GM19240 (cell line): Measurements from ENCODE around the gene RMND5B.
"Not testable (repeated sequence)": the region's sequence is repeated elsewhere in the genome, so short reads cannot be mapped to it uniquely, and the experiment has no call there.

ENCODE experiments used
- DNase-seq: peaks from one replicate; pipeline ENCODE4 v3.0.0; 2011; ENCODE audit warnings: low spot score; ENCODE audit not compliant: insufficient read length

The RMND5B gene

DNA sequence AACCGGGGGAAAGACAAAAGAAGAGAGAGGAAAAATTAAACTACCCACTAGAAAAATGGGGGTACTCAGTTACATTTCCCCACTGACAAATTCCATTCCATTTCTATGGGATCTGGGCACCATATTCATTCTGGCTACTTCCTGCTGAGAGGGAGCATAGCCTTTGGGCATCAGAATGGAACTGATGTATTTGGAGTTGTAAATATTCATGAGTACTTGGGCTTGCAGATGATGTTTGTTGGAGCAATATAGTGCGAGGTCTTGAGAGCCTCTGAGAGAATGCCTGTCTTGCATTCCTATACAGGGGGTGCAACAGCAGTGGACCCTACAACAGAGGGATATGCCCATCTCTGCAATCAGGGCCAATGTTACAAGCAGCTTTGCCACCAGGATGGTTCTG is 39.6 kb downstream of the RMND5B start:
- no peak for DNase-seq

DNA sequence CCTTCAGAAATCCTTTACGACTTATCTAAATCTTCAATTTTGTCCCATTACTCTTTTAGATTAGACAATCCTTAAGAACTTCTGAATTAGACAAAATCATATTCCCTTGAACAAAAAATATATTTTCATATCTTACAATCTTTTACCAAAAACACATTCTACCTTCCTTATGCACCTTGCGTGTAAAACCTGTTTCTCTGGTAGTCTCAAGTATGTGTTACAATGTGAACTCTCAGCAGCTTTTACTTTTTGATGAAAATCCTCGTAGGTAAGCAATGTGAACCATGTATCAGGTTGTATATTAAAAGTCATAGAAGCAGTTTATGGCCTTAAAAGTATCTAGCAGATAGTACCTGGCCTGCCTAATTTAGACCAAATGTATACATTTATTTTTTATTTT is 43.6 kb downstream of the RMND5B start:
- no peak for DNase-seq

DNA sequence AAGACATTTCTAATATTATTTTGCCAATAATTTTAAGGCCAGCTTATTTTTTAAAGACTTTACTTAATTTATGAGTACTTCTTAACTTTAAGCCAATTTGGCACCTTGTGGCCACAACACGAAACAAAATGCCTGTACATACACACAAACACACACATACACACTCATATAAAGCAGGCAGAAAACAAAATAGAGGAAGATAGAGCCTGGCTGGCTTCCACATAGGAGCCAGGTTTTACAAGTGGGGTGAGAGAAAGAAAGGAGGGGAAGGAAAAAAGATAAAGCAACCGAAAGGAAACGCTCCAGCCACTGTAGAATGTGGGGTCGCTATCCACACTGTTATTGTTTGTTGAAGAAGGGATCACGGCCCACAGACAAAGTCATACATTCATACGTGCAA is 46.0 kb downstream of the RMND5B start:
- no peak for DNase-seq

DNA sequence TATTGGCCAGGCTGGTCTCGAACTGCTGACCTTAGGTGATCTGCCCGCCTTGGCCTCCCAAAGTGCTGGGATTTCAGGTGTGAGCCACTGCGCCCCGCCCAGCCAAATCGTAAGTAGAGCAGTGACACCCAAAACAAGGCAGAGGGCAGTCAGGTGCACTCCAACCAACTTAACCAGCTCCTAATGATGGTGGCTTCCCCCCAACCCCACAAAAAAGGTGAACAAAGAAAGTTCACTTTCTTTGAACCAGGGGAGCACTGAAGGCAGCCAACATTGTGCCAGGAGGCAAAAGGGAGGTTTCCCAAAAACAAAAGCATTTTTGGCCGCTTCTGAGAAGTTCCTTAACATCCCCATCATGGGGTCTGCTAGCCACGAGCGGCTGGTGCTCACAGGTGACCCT is 46.8 kb downstream of the RMND5B start:
- no peak for DNase-seq

DNA sequence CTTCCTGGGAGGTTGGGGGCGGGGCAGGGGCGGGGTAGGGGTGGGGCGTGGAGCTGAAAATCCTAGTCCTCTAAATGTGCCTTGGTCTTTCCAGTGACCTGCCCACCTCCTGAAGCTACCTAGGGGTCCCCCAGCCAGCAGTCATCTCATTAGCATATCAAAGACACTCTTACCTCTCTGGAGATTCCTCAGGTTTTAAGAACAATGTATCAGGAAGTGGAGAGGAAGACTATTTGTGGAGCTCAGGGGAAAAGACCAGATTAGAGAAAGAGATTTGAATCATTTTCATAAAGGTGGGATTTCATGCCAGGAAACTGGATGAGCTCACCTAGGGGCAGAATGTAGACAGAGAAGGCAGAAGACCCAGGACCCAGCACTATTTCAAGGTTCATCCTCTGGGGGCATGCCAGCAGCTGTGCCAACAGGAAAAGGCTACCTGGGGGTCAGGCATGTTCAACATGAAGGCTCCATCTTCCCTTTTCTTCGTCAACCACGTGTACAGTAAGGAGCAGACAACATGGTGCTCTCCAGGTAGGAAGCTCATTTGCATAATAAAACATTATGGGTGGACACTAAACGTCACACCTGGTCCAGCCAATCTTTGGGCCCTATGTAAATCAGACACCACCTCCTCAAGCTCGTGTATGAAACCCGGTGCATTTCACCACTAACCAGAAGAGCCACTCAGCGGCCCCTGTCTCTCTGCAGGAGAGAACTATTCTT is 49.5 kb downstream of the RMND5B start:
- no peak for DNase-seq

DNA sequence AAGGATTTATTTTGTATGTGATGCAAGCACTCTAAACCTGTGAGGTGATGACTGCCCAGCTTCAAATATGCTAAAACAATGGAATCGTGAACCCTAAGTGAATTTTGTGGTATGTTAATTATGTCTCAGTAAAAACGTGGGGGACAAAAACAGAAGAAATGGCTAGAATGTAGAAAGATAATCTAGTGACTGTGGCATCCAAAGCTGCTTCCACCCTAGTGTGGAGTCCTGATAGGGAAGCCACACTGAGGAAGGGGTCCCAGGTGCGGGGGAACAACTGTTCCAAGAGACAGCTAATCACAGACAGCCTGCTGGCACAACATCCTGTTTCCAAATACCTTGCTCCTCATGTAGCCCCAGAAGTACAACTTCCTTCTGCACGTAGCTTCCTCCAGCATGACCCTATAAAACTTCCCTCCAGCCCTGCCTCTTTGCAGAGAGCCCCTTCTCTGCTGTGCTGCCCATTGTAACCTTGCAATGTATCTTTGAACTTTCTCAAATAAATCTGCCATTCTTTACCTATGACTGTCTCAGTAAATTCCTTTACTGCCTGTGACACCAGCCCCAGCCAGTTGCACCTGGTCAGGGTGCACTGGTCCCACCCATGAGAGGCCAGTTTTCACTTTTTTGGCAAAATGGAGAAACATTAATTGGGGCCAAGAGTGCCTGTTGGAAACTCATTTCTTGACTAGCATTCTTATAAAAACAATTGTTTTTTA is 51.5 kb downstream of the RMND5B start:
- DNase-seq = no peak

DNA sequence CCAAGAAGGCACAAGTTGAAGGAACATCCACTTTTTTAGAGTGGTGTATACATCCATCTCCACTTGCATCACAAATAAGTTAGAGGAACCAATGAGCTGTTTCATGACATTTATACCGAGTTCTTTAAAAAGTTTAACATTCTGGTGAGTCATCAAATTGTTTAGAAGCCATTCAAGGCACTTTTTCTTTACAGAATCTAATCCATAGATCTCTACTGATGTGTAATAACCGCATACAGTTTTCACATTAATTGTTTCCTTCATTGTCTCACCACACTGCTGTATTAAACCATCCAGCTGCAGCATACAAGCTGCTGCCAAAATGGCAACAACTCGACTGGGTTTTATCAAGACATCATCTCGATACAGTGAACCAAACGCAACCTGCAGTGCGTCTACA is 55.6 kb downstream of the RMND5B start:
- no peak for DNase-seq

DNA sequence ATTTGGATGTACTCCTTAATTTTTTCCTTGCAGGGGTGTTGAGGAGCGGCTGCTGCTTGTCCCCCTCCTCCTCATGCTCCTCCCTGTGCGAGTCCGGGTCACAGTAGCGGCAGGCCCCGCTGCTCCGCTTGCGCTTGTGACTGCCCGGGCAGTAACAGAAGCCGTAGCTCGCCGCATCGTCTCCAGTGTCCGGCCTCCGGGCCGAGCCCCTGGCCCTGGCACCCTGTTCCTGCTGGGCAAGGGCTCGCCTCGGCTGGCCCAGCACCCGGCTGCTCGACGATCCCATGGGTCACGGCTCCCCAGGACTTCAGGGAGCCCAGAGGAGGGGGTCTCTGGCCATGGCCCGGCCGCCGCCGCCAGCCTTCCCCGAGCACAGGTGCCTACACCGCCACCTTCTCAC is 56.2 kb downstream of the RMND5B start, which contains the start of gene GMCL2:
TSS of gene GMCL2 (minus strand) at position 358 of the 400 bp plus-strand sequence. CDS start at position 286, 72 bp downstream.
- no peak for DNase-seq

DNA sequence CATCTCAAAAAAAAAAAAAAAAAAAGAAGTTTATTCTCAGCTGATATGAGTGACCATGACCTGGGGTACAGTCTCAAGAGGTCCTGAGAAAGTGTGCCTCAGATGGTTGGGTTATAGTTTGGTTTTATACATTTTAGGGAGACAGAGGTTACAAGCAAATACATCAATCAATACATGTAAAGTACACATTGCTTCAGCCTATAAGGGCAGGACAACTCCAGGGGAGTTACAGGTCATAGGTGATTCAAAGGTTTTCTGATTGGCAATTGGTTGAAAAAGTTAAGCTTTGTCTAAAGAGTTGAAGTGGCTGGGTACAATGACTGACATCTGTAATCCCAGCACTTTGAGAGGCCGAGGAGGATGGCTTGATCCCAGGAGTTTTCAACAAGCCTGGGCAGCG is 58.6 kb downstream of the RMND5B start:
- DNase-seq = no peak

DNA sequence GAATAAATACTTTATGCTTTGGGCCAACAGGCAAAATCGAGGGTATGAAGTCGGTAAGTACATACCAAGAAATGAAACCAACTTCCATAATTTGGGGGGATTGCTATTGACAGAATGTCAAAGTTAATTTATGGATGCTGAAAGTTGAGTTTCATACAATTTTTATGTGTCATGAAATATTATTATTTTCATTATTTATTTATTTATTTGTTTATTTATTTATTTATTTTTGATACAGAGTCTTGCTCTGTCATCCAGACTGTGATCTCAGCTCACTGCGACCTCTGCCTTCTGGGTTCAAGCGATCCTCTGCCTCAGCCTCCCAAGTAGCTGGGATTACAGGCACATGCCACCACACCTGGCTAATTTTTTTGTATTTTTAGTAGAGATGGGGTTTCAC is 60.8 kb downstream of the RMND5B start:
- DNase-seq = no peak

DNA sequence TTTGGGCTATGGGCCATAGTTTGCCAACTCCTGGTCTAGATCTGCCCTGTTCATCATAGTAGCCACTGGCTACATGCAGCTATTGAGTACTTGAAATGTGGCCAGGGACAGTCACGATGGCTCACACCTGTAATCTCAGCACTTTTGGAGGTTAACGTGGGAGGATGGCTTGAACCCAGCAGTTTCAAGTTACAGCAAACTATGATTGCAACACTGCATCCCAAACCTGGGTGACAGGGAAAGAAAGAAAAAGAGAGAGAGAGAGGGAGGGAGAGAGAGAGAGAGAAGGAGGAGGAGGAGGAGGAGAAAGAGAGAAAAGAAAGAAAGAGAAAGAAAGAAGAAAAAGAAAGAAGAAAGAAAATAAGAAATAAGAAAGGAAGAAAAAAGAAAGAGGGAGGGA is 61.4 kb downstream of the RMND5B start:
- no peak for DNase-seq

DNA sequence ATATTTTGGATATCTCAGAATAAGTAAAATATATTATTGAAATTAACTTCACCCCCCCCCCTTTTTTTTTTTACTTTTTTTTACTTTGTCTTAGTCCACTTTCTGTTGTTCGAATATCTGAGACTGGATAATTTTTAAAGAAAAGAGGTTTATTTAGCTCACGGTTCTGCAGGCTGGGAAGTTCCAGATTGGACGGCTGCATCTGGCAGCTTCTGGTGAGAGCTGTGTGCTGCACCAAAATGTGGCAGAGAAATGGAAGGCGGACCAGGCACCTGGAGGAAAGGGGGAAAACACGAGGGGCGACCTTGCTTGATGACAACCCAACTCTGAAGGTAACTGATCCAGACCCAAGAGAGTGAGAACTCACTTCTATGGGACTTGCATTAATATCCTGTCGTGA is 62.0 kb downstream of the RMND5B start:
- no peak for DNase-seq

DNA sequence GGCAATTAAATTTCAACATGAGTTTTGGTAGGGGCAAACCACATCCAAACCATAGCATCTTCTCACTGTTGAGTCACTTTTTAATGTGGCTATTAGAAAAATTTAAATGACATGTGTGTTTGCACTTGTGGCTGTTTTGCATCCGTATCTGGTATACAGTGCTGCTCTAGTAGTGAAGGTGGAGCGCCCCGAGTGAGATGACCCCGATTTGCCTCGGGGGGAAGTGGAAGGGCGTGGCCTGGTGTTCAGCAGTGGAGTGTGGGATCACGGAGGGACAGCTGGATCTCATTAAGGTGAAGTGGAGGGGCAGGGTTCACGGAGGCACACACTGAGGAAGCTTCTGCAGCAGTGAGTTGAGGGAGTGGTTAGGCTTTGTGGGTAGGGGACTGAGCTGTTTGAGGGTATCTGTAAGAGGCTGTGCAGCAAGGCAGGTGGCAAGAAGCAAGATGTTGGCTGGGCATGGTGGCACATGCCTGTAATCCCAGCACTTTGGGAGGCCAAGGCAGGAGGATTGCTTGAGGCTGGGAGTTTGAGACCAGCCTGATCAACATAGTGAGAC is 62.5 kb downstream of the RMND5B start:
- no peak for DNase-seq

DNA sequence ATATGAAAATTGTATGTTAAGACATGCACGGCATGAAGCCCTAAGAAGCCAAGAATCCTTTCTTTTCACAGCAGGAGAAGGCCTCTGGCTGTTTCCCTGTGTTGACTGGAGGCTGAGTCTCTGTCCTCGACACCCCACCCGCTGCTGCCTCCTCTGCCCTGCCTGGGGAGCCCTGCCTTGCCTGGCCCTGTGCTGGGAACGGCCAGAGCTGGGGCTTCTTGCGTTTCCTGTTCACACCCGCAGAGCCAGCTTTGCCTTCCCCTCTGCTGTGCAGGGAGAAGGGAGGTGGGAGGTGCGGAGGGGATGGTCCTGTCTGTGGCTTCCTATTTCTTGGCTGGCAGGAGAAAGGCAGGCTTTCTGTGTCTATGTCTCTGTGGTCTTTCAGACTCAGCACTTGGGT is 63.2 kb downstream of the RMND5B start:
- no peak for DNase-seq

DNA sequence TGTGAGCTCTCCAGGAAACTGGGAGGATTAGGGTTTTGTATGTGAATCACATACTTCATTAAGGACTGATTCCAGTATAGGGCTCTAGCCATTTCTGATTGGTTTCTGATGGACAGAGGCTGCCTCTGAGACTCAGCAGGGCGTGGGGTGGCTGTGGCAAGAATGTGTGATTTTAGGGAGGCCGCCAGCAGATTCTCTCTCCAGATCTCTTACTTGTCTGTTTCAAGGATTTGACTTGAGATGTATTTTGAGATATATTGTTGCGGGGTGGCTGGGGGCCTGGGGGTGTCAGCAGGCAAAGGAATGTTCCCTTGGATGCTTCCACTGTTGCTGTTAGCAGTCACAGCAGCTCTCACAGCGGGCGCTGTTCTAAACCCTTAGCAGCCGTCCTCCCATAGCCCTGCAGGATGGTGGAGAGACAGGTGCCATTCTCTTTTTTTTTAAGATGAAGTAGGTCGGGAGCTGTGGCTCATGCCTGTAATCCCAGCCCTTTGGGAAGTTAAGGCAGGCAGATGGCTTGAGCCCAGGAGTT is 65.5 kb downstream of the RMND5B start:
- DNase-seq = no peak

DNA sequence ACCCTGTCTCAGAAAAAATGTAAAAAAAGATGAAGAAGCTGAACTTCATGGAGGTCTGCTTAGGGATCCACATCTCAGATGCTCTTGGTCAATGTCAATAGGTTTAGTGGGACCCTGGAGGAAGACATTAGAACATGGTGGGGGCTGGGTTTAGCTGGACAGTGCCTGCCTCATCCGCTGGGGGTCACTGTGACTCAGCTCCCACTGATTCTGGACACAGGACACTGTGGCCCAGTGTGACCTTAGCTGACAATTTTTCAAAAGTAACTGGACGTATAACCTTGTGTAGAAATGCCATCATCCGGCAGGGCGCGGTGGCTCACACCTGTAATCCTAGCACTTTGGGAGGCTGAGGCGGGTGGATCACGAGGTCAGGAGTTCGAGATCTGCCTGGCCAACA is 66.2 kb downstream of the RMND5B start:
- no peak for DNase-seq

DNA sequence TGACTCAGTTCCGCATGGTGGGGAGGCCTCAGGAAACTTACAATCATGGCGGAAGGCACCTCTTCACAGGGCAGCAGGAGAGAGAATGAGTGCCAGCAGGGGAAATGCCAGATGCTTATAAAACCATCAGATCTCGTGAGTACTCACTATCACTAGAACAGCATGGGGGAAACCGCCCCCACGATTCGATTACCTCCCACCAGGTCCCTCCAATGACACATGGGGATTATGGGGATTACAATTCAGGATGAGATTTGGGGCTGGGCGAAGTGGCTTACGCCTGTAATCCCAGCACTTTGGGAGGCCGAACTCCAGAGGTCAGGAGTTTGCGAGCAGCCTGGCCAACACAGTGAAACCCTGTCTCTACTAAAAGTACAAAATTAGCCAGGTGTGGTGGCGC is 67.3 kb downstream of the RMND5B start:
- not testable (repeated sequence) for DNase-seq

DNA sequence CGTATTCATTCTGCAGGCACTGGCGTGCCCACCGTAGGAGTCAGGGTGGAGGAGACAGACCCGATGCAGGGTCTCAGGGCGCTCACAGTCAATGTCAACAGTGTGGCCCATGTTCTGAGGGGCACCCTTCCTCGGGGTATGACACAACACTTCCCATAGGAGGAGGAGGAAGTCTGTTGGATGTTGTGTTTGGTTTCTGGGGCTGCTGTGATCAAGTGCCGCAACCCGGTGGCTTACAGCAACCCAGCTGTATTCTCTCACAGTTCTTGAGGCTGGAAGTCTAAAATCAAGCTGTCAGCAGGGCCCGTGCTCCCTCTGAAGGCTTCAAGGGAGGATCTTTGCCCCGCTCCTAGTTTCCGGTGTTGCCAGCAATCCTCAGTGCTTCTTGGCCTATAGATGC is 67.9 kb downstream of the RMND5B start:
- DNase-seq = no peak

DNA sequence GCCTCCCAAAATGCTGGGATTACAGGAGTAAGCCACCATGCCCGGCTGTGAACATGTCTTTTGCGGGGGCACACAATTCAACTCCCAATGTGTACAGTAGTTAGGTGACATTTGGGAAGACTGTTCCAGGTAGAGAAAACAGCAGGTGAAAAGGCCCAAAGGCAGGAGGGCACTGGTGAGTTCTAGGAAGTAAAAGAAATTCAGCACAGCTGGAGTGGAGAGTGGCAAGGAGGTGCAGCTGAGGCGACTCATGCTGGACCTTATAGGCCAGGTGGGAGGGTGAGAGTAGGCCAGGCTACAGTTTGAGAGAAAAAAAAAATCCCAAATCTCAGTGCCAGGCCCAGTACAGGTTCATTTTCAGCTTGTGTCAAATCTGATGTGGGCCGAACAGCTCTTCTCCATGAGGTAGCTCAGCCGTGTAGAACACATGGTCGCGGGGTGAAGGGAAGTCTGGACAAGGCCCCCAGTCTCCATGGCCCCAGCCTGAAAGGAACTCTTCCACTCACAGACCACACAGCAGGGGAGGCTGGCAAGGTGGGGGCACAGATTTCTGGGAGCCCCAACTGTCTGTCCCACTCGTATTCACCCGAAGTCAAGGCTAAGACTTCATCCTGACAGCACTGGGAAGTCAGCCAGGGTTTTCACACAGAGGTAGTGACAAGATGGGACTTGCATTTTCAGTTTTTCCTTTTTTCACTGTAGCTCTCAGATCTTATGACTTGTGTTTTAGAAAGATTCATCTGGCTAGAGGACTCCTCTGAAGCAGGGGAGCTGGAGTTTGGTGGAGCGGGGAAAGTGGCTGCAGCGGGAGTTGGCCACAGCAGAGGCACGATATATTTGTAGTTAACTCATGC is 69.0 kb downstream of the RMND5B start:
- no peak for DNase-seq
